Measurements from ENCODE around the gene PRICKLE2.

PRICKLE2 gene

DNA sequence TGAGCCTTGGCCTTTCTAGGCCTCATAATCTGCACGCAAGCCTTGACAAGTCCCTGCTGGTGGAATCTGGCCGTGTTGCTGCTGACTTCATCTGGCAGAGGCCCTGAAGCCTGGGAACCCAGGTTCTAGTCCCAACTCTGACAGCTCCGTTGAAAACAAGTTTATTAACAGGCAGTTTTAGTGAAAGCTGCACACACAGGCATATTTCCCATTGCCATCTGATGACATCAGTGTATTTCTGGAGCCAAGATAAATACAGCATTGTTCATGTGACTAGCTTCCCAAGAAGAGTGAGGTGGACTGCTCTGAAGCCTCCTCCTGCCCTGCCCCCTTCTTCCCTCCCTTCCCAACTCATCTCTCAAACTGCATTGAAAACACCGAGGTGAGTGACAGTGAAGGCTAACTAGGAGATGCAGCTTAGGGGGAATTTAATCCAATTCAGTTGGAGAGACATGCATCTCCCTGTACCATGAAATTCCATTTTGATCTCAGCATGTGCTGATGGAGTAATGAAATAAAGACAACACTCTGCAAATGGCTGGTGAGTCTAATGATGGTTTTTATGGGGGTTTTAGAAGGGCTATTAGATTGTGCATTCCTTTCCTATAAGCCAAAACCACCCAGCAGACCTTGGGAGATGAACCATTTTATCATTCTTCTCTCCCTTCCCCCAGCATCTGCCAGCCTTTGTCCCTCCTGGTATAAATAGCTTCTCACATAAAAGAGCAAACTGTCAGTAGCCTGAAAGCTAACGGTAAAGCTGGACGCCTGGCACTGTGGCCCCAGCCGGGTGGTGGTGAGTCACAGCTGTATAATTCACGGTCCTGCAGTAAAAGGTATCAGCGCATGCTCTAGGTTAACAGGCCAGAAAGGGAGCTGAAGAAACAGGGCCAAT, 38.0 kb downstream of the PRICKLE2 start:
- no peak for DNase-seq

DNA sequence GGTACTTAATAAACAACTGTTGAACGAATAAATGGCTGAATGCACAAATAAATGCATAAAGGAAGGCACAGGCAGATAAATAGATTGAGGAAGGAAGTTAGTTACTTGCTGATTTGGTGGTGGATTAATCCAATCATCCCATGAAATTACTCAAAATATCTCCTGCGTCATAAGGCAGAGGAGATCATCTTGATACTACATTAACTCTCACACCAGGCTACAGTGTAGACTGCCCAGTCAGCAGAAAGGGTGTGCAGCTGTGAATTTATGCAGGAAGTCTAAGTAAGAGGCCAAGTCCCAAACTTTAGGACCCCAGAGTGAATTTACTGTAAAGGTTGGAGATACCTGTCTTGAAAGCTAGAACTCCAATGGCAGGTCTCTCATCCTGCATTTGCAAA, 38.6 kb downstream of the PRICKLE2 start:
- DNase-seq: no peak

DNA sequence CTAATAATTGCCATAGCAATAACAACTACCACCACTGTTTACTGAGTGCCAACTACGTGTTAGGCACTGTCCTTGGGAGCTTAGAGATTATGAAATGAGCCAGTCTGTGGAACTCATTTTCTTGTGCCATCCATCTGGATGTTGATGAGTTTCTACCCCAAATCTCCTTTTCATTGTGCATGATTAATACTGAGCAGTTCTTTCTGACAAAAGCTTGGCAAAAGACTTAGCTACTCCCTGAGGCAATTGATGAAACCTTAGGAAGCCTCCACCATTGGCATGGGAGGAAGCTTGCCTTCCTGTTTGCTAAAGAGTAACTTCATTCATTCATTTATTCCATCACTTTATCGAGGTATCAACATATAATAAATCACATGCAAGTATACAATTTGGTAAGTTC, 39.8 kb downstream of the PRICKLE2 start:
- no peak for DNase-seq

DNA sequence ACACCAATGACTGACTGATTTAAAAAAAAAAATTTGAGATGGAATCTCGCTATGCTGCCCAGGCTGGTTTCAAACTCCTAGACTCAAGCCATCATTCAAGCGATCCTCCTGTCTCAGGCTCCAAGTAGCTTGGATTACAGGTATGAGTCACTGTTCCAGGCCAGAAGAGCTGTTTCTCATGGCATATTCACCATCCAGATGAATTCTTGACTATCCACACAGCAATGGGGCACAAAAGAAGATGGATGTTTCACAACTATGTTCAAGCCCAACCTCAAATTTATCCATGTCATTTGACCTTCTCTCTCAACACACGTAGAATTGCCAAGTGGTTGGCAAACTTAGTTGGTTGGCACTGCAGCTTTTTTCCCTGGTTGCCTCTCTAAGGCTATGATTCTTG, 40.6 kb downstream of the PRICKLE2 start:
- DNase-seq: no peak

DNA sequence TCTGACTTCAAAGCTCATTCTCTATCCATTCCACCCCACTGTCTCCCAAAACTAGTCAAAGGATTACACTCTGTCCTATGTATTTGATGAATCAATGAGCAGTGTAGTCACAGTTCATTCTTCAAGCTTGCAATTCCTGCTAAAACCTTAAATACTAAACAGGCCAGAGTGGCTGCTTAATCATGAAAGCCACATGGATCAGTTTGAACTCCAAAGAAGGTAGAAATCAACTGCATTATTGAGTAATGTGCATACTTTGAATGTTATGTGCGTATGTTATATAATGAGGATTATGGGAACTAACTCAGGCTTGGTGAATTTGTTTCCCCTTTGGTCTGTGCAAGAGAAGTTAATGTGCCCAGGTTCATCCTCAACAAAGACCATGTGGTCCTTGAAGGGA, 45.4 kb downstream of the PRICKLE2 start:
- no peak for DNase-seq

DNA sequence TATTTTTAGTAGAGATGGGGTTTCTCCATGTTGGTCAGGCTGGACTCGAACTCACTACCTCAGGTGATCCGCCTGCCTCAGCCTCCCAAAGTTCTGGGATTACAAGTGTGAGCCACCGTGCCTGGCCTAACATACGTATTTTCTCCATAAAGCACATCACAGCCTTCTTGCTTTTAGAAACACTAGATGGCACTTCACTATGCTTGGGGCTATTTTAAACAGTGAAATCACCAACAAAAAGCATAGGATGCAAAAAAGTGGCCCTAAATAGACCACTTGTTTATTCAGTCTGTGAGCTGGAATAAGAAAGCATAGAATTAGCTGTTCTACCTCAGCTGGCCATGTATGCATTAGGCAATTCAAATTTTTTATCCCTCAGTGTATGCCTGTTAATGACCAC, 46.0 kb downstream of the PRICKLE2 start:
- DNase-seq: no peak

DNA sequence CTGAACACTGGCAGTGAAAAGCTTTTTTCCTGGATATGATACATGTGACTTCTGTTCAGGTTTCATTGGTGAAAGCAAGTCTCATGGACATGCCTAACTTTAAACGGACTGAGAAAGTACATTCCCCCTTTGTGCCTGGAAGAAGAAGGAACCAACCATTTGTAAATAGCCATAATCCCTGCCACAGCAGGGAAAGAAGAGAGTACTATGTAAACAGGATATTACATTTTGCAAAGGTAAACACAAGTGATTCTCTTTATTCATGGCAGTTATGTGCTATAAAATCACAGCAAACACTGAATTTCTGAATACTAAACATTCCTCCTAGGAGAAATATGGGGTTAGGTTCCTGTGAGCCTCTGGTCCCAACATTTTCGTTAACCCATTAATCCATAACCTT, 46.8 kb downstream of the PRICKLE2 start:
- no peak for DNase-seq

DNA sequence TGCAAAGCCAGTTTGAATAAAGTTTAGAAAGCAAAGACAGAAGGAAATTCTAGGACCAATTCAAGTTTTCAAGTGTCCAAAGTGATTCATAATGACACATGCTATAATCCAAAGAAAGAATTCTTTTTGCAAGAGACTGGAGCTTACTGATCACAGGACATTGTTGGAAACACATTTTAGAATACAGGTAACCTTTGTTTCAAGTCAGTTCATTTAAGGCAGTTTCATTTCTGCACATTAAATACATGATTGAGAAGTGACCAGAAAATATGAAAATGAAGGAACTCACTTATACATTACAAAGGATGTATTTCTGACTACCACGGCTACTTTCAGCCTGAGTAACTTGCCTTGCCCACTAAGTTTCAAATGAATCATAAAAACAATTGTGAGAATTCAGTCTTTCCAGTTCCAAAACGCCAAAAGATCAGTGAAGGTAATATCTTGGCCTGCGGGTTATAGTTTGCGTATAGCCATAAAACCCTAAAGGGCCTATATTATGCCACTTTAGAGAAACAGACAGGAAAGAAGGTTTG, 48.7 kb downstream of the PRICKLE2 start:
- no peak for DNase-seq

DNA sequence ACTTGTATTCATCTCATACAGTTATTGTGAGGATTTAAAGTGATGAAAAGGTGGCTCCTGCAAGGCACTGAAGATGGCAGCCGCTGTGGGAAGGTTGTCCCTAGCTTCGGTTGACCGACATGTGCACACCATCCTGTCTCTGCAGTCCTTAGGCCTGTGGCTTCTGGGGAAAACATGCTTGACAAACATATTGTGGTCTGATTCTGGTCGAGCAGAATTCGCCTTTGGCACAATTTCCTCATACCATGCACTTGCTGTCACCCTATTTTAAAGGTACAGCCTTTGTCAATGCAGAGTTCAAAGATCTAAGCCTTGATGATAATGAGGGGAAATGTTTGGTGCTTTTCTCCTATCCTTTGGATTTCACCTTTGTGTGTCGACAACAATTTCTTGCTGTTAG, 50.9 kb downstream of the PRICKLE2 start:
- DNase-seq: no peak

DNA sequence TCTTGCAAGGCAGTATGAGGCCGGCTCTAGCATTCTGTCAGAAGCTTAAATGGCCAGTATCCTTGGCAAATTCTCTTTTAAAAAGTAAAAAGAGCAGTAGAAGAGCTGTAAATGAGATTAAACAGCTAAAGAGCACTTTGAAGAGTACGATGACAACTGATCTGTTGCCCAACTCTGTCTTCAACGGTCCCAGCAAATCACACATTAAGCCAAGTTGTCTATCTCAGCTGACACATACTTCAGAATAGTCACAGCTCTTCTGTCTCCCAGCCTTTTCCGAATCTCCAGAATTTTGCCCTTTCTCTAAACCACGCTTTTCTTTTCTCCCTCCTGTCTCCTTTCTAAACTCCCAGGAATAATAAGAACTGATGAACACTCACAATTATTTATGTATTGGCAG, 51.7 kb downstream of the PRICKLE2 start:
- no peak for DNase-seq

DNA sequence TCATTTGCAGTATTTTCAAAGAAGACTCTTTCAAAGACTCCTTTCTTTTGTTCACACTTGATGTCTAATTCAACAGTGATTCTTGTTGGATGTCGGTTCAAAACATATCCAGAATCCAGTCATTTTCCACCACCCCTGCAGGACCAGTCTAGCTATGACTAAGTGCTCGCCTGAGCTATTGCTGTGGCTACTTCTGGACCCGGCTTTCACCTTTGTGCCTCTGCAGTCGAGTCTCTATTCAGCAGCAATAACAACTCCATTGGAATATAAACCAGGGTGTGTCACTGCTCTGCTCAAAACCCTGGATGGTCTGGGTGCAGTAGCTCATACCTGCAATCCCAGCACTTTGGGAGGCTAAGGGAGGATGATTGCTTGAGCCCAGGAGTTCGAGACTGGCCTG, 55.0 kb downstream of the PRICKLE2 start:
- no peak for DNase-seq

DNA sequence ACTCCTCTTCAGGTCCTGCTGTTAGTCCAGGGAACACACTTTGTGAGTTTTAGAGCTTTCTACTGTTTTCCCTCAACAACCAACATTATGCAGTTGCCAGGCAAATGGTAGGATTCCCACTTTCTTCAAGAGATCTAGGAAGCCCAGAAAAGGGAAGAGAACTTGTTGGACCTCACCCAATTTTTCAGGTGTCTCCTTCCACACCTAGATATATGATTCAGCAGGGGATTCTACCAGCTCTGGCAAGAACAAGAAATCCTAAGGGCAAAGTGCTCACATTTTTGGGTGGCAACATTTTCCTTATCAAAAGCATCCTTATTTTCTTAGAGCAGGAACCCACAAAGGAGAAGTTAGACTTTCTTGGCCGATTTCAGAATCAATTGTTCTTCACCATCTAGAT, 57.4 kb downstream of the PRICKLE2 start:
- DNase-seq: no peak

DNA sequence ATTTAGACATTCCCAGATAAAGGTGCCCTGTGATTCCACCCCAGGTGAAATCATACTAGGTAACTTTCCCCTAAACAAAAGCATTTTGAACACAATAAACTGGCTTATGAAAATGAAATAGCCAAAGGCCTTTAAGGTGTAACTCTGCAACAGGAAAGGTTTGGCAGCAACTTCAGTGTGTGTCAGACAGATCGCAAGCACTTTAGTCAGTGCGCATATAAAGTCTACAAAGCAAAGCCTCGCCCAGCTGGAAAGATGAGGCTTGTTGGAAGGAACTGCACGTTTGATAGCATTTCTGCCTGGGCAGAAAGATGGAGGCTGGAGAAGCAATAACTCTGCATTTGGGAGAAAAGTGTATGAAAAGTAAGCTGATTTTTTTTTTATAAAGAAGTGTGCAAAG, 57.9 kb downstream of the PRICKLE2 start:
- no peak for DNase-seq

DNA sequence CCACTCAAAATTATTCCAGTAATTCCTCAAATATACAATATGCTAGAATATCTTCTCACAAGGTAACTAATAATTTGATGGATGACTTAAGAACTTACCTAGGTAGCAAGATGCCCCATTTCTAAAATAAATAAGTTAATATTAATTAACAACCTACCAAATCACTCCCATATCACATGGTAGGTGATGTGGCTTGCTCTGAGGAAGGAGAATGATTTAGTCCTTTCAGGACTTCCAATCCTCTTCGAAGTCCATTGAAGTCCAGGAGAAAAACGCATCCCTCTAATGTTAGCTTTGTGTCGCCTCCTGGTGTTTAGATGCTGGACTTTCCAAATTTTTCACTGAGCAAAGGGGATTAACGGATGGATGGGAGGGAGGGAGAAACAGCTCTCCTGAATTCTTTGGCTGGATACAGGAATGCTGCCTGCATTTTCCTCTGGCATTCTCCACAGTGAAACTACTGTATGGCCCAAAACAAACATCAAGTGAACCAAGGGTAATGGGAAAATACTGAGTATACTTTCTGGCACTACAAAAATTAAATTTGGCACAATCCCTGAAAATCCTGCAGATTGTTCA, 58.6 kb downstream of the PRICKLE2 start:
- no peak for DNase-seq

DNA sequence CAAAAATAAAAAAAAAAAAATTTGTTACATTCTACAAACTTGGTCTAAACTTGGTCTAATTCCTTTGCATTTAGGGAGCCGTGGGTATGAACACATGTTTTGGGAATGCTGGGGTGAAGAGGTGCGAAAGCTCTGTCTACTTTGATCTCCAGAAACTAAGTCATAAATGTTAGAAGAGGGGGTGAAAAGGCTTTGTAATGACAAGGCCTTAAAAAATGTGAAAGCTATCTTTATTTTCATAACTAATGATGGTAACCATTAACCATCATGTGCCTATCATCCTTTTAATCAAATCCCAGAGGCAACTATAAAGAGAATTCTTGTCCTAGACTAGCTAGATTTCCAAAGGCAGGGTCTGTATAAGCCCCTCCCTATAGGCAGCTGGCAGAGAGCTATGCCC, 60.9 kb downstream of the PRICKLE2 start:
- DNase-seq: no peak

DNA sequence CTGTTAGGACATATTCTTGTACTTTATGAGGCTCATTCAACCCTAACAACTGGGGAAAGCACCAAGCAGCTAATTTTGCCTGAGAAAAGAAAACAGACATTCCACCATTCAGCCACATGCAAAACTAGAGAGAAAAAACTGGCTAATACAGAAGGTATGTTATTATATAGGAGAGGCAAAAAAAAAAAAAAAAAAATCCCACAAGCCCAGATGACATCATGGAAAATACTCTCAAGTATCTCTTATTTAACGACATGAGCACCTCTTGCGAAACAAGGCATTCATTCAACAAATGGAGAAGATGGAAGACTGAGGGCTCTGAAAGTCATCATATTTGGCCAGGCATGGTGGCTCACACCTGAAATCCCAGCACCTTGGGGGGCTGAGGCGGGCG, 61.5 kb downstream of the PRICKLE2 start:
- DNase-seq: no peak

DNA sequence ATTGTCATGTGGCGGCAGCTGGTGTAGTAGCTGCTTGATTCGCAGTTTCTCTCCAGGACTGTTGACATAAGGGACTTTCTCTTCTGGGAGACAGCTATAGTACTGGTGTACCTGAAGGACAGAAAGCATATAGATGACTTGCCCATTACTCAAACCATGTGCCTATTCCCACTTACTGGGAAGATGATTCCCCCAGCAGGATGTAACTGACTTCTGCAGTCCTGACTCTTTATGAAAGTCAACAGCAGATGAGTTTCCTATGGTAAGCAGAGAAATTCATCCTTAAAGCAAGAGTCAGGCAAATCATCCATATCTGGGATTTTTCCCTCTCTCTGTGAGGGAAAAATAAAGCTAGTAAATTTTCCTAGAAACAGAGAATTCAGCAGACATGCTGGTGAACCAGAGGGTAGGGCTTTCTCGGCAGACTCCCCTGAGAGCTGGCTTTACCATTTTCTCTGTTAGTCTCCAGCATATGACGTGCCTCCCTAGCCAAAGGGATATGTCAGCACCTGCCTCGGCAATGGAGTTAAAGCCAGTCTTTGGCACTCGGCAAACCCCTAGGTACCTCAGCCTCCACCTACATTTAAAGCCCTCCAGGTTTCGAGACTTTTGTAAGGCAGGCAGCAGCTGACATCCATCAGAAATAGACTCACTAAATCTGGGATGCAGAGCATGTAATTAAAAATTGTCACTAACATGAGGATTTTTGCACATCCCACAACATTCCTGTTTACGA, 62.1 kb downstream of the PRICKLE2 start:
- DNase-seq: no peak

DNA sequence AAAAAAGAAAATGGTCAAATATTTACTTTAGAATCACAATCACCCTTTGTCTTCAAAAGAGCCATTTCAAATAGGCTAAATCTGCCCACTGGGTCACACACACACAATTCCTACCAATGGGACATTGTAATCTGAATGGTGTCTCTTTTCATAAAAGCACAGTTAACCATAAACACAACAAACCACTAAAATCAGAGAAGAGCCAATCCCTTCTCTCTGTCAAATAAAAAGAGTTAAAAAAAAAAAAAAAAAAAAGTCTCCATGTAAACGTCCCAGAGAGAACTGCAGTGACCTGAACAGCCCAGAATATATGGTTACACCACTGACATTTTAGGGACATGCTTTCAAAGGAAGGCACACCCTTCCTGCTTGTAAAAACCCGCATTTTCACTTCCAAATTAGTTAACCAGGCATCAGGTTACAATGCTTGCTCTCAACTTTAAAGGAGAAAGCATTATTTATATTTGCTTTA, 63.7 kb downstream of the PRICKLE2 start:
- DNase-seq: no peak

DNA sequence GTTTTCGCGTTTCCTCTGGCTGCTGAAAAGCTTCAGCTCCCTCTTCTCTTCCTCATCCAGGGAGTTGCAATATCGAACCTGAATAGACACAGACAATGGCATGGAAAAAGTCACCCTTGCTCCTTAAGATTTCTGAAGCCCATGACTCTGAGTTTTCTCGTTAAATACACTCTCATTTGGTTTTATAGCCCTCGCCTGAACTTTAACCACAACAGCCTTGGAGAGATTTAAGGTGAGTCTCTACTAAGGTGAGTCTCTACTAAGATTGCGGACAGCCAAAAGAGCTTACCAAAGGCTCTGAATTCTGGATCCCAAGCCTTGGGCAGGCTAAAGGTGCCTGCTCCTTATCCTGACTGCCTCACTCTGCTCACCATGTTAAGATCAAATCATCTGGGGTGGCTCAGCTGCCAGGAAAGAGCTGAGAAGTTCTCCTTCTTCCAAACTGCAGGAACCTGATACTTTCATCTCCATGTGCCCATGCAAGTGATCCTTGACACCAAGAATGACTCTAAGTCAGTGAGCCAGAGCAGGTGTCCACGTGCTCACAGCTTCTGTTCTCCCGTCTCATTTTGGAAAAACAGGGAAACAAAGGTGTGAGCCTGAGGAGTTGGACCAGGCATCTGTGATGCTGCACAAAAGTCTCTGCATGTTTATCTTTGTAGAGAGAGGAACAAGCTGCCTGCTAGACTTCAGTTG, 65.1 kb downstream of the PRICKLE2 start:
- DNase-seq: no peak

DNA sequence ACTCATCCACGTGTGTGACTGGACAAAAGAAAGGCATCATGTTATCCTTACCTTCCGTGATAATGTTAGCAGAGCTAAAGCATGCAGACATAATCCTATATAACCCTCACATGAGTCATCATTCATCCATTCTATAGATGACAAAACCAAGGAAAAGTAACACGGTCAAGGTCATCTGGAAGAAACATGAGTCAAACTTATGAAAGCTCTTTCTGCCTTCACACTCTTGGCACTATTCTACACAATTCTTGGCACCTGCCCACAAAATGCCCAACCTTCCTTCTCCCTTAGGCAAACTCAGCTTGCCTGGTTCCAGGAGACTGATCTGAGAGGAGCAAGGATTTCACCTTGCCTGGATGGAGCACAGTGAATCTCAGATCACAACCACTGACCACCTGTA, 66.9 kb downstream of the PRICKLE2 start:
- no peak for DNase-seq

DNA sequence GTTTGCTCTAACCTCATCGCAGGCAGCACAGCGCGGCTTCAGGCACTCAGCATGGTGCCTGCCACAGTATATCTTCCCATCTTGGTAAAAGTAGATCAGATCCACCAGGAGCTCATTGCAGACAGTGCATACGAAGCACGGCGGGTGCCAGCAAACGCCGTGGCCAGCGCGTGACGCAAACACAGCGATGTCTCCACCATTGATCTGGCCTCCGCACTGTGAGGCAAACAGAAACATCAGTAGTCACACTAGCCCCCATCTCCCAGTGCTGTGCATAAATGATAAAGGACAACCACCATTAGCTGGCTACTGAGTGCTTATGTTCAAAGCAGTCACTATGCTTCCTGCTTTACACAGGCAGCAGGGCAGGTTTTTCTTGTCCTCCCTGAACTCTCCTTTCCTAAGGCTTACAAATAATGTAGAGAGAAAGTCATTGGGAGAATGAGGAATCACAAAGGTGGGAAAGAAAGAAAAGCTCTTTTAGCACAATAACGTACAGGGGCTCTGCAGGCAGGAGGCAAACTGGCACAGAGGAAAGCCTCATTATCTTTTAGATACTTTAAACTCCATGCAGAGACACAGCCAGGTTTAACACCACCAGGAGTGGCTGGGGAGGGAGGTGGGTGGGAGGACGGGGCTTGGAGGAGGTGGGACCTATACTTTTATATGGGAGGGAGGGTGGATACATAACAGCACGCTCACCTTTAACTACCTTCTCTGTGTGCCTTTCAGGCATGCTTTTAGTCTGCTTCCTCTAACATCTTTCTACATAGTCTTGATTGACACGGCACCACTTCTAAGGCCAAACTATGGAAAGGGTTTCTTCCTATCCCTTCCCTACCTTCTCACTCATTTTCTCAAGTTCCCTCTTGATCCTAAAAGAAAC, 67.9 kb downstream of the PRICKLE2 start:
- no peak for DNase-seq

DNA sequence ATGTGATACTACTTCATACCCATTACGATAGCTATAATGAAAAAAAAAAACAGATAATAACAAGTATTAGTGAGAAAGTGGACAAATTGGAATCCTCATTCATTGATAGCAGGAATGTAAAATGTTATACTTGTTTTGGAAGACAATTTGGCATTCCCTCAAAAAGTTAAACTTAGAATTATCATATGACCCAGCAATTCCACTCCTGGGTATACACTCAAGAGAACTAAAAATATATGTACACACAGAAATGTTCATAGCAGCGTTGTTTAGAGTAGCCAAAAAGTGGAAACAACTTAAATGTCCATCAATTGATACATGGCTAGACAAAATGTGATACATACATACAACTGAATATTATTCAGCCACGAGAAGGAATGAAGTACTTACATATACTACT, 69.9 kb downstream of the PRICKLE2 start:
- no peak for DNase-seq
